Vagina (tissue), 2 donors: Measurements from ENCODE around the gene TSPAN15.

Source experiments
- CTCF ChIP-seq, 3 experiments: fragments of 450-650 bp in 2 of 3; fragments of 200-600 bp in 1 of 3; sonication (generic) in 1 of 3; IDR thresholded peaks; one replicate each; pipeline ENCODE4 v1.5.1; 2017 to 2019; ENCODE audit warnings: antibody characterized with exemption in 3 of 3, mild to moderate bottlenecking in 2 of 3, moderate library complexity in 2 of 3
- POLR2A ChIP-seq, 2 donors: fragments of 450-650 bp; IDR thresholded peaks; one replicate each; pipeline ENCODE4 v1.6.1; 2017; ENCODE audit warnings: antibody characterized with exemption in 2 of 2, mild to moderate bottlenecking in 2 of 2, moderate library complexity in 2 of 2

- TF ChIP-seq CTCF (IDR thresholded peaks at IDR 0.05) = no peak
- TF ChIP-seq POLR2A (IDR thresholded peaks at IDR 0.05) = no peak
Observed at GRCh38 chr10:69538461-69538860, 87.2 kb downstream of the TSPAN15 start.
